ENCODE data around the gene MVB12B.

Gene MVB12B

DNA sequence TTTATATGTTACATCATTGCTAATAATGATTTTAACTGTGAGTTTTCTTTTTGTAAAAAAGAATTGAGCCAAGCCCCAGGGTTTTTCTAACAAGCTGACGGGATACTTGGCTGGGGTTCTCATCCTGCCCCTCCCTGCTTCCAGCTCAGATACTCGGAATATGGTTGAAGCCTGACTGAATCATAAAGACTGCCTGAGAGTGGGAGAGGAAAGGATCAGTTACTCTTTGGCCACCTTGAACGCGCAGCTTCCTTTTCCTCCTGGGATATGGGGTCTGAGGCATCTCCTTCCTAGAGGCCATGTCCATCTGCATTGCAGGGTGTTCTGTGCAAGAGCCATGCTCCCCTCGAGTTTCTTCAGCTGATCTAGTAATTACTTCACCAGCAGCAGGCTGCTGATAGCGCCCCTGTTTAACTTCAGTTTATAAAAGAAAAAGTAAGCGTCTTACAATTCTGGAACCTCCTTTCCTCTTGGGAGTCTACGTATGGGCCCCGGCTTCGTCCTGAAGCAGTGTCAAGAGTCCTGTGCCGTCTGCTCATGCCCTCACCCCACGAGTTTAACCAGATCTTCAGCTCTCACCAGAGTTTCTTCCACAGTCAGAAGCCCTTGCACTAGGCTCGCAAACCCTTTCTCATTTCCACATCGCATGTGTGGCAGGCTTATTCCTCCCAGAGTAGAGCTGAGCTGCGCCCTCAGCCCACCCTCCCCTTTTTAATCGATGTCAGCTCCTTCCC is 130.0 kb downstream of the MVB12B start:
- no peak for DNase-seq (ENCODE audit: low read depth)
- TF ChIP-seq, protein P1, sequence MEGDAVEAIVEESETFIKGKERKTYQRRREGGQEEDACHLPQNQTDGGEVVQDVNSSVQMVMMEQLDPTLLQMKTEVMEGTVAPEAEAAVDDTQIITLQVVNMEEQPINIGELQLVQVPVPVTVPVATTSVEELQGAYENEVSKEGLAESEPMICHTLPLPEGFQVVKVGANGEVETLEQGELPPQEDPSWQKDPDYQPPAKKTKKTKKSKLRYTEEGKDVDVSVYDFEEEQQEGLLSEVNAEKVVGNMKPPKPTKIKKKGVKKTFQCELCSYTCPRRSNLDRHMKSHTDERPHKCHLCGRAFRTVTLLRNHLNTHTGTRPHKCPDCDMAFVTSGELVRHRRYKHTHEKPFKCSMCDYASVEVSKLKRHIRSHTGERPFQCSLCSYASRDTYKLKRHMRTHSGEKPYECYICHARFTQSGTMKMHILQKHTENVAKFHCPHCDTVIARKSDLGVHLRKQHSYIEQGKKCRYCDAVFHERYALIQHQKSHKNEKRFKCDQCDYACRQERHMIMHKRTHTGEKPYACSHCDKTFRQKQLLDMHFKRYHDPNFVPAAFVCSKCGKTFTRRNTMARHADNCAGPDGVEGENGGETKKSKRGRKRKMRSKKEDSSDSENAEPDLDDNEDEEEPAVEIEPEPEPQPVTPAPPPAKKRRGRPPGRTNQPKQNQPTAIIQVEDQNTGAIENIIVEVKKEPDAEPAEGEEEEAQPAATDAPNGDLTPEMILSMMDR (IDR thresholded peaks at IDR 0.05; ENCODE audit: control insufficient read depth, extremely low read depth, insufficient read depth): no peak
- no peak overlapping the region for H3K4me3 ChIP-seq (ENCODE audit: low read depth, low read length)

GRCh38 chr9:126457175-126457547 is 130.5 kb downstream of the MVB12B start:
- H3K4me3 ChIP-seq (ENCODE audit: low read depth, low read length): no peak overlapping the region
- TF ChIP-seq, protein P1 (IDR thresholded peaks at IDR 0.05; ENCODE audit: control insufficient read depth, extremely low read depth, insufficient read depth): no peak
- no peak for DNase-seq (ENCODE audit: low read depth)

GRCh38 chr9:126457890-126458289 is 131.3 kb downstream of the MVB12B start:
- TF ChIP-seq, protein P1 (IDR thresholded peaks at IDR 0.05; ENCODE audit: control insufficient read depth, extremely low read depth, insufficient read depth): no peak
- no peak for DNase-seq (ENCODE audit: low read depth)
- H3K4me3 ChIP-seq (ENCODE audit: low read depth, low read length): no peak overlapping the region

DNA sequence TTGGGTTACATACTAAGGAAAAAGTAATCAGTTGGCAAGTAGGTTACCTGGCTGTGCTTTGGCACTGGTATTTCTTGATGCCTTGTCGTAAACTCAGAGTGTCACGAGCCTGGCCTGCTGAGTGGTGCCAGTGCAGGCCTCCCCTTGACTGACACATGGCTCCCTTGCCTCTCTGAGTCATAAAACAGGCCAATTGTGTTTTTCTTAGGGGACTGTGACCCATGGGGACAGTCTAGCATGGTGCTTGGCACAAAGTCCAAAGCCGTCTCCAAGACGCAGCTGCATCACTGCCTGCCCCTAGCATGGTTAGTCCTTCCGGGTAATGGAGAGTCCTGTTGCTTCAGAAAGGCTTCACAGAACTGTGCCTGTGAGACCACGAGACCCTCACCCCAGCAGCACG is 132.5 kb downstream of the MVB12B start:
- no peak overlapping the region for H3K4me3 ChIP-seq (ENCODE audit: low read depth, low read length)
- DNase-seq (ENCODE audit: low read depth): peak; percentile 6
- TF ChIP-seq, protein P1 (IDR thresholded peaks at IDR 0.05; ENCODE audit: control insufficient read depth, extremely low read depth, insufficient read depth): no peak

DNA sequence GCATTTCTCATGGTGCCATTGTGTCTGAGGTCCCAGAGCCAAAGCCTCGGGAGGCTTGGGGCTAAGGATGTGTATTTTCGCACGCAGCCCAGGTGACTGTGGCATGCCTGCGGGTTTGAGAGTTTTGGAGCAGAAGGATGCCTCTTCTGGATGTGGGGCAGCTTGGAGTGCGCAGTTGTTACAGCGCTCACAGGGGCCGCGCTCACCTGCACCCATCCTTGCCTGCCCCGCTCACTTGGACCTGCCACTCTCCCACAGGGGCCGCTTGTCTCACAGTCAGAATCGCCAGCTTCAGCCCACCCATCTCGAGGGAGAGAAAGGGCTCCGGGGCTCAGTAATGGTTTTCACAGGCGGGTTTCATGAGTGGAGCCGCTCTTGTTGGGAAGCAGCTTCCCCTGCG is 132.9 kb downstream of the MVB12B start:
- H3K4me3 ChIP-seq (ENCODE audit: low read depth, low read length): no peak overlapping the region
- DNase-seq (ENCODE audit: low read depth): no peak
- TF ChIP-seq, protein P1 (IDR thresholded peaks at IDR 0.05; ENCODE audit: control insufficient read depth, extremely low read depth, insufficient read depth): no peak

DNA sequence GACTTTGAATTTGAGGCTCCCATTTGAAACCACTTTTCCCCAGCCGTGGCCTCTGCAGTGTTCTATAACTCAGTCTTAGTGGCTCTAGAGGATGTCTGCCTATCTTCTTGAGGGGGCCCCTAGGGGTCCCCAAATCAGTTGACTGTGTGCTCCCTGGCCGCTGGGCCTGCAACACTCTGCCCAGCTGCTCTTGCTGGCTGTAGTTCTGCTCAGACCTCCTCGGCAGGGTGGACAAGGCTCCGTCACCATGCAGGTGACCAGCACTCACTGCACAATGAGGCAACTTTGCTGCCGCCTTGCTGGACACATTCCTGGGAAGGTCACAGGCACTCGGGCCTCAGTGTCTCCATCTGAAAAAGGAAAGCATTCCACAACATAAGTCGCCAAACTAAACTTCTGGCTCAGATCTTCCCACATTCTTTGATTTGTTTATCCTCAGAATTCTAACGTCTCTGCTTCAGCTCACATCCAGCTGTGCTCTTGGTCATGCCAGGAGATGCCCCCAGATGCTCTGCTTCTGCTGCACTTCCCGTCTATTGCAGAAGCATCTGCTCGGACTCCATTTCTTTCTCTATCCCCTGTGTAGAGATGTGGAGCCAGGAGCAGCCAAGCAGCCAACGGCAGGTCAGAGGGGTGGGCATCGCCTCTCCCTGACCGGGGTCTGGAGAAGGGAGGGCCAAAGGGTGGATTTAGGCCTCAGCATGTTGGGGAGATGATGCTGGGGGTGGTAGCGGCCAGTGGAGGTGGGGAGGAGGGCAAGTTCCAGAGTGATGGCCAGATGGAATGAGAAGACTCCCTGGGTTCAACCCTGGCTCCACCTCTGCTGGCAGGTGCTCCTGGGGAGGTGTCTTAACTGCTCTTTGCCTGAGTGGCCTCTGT is 133.6 kb downstream of the MVB12B start:
- DNase-seq (ENCODE audit: low read depth): no peak
- TF ChIP-seq, protein P1 (IDR thresholded peaks at IDR 0.05; ENCODE audit: control insufficient read depth, extremely low read depth, insufficient read depth): no peak

More for the DNA sequence above, 133.6 kb downstream of the MVB12B start:
- no peak overlapping the region for H3K4me3 ChIP-seq (ENCODE audit: low read depth, low read length)

Data from LNCaP clone FGC (cell line).